GM18520 (cell line): ENCODE measurements around the gene TRPT1.

Experiments
- ATAC-seq: cut with Tn5 transposase; IDR thresholded peaks from one replicate; pipeline ENCODE4 v1.9.1; 2021; ENCODE audit not compliant: unreplicated experiment

Gene TRPT1

GRCh38 chr11:64230985-64231365 is 5.0 kb upstream of the TRPT1 start:
- ATAC-seq = no peak

- peak; percentile 34 for ATAC-seq
Observed at GRCh38 chr11:64230171-64230984, 4.4 kb upstream of the TRPT1 start, which contains the start of gene DNAJC4. Gene DNAJC4, plus strand, starts transcription at chr11:64230548. Its CDS starts 307 bp downstream, at chr11:64230855.

GRCh38 chr11:64229744-64230170 is 3.8 kb upstream of the TRPT1 start:
- no peak for ATAC-seq

GRCh38 chr11:64229090-64229743 is 3.2 kb upstream of the TRPT1 start:
- no peak for ATAC-seq

GRCh38 chr11:64227405-64227956 is 1.5 kb upstream of the TRPT1 start:
- no peak for ATAC-seq

GRCh38 chr11:64226507-64227051 is 593 bp upstream of the TRPT1 start:
- ATAC-seq = no peak

- no peak for ATAC-seq
Observed at GRCh38 chr11:64224891-64225607, 937 bp downstream of the TRPT1 start.

GRCh38 chr11:64224151-64224890 is 1.7 kb downstream of the TRPT1 start:
- no peak for ATAC-seq

- no peak for ATAC-seq
Observed at GRCh38 chr11:64223001-64223651, 2.9 kb downstream of the TRPT1 start.

- no peak for ATAC-seq
Observed at GRCh38 chr11:64222651-64223000, 3.4 kb downstream of the TRPT1 start.

- ATAC-seq = no peak
Observed at GRCh38 chr11:64220798-64221197, 5.2 kb downstream of the TRPT1 start.

GRCh38 chr11:64220271-64220670 is 5.7 kb downstream of the TRPT1 start:
- ATAC-seq = no peak

- ATAC-seq = no peak
Observed at GRCh38 chr11:64219755-64220154, 6.2 kb downstream of the TRPT1 start.

- no peak for ATAC-seq
Observed at GRCh38 chr11:64219354-64219684, 6.7 kb downstream of the TRPT1 start.

GRCh38 chr11:64218628-64219353 is 7.2 kb downstream of the TRPT1 start:
- ATAC-seq = no peak

- ATAC-seq = no peak
Observed at GRCh38 chr11:64216879-64217278, 9.1 kb downstream of the TRPT1 start.

- ATAC-seq = no peak
Observed at GRCh38 chr11:64211181-64211872, 14.7 kb downstream of the TRPT1 start.

- no peak for ATAC-seq
Observed at GRCh38 chr11:64210301-64211020, 15.5 kb downstream of the TRPT1 start.

GRCh38 chr11:64209563-64209843 is 16.5 kb downstream of the TRPT1 start:
- no peak for ATAC-seq
